Lower lobe of right lung (tissue), 2 donors: ENCODE measurements around the gene MAL. TPM values are rescaled to one million over a fixed set of nuclear protein-coding genes. Genes with fewer than 3 reads are reported as not detected.

Source experiments
- ATAC-seq, 2 donors: fragments of 200-7000 bp; cut with Tn5 transposase; one replicate each; pipeline ENCODE4 v1.9.1; 2020 to 2022; ENCODE audit warnings: mild to moderate bottlenecking in 2 of 2, moderate library complexity in 2 of 2
- DNase-seq: peaks from one replicate; pipeline ENCODE4 v3.0.0-alpha.2; 2020
- H3K27ac ChIP-seq: fragments of 200-600 bp; one replicate; pipeline ENCODE4 v1.8.0; 2022
- H3K27me3 ChIP-seq: fragments of 200-600 bp; one replicate; pipeline ENCODE4 v1.8.0; 2022; ENCODE audit warnings: low read depth
- H3K36me3 ChIP-seq: fragments of 200-600 bp; one replicate; pipeline ENCODE4 v1.8.0; 2022; ENCODE audit warnings: mild to moderate bottlenecking
- H3K4me1 ChIP-seq: fragments of 200-600 bp; one replicate; pipeline ENCODE4 v1.8.0; 2022
- H3K4me3 ChIP-seq: fragments of 200-600 bp; one replicate; pipeline ENCODE4 v1.8.0; 2022; ENCODE audit warnings: mild to moderate bottlenecking
- H3K9me3 ChIP-seq: fragments of 200-600 bp; one replicate; pipeline ENCODE4 v1.8.0; 2022
- intact Hi-C: fragments of 100-400 bp; cut with DNase I; formaldehyde crosslinking; loops from one replicate; pipeline ENCODE4 v1.11.0; 2022
- total RNA-seq: library from RNA; stranded (reverse); fragmentation: NEBNext Ultra II Directional; extraction: Animal tissue kit (Norgen Biotek cat#: 25700); gene quantifications from one replicate; pipeline ENCODE4 v1.2.1, GENCODE V29; 2021
- TF ChIP-seq, protein P1 (sequence below): fragments of 200-600 bp; IDR thresholded peaks from one replicate; pipeline ENCODE4 v1.8.0; 2022; ENCODE audit warnings: antibody characterized with exemption, mild to moderate bottlenecking
- donor health status: DM: no; HTN: yes; CAD: no; lungs with severe emphysema.

MAL gene
- total RNA-seq, 1 donor from 2014 or later = 13.4 TPM

DNA sequence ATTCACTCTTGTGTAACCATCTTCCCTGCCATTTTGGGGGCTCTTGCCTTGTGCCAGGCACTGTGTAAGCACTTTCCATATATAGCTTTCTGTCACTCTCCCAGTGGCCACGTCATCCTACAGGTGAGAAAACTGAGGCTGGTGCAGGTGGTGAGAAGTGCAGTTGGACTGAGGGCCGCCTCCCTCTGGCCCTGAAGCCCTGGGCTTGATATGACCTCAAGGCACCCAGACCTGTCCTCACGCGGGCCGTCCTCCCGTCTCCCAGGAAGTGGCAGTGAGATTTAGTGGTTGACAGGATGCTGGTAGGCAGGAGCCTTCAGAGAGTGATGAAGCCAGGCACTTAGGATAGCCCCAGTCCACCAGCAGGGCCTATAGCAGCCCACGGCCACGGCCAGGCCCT, 30.5 kb downstream of the MAL start:
- ATAC-seq = no peak
- H3K9me3 ChIP-seq = no peaks in the 10 kb centered on the region
- no peak overlapping the region for H3K27ac ChIP-seq
- H3K4me1 ChIP-seq = no peaks in the 10 kb centered on the region
- TF ChIP-seq, protein P1, sequence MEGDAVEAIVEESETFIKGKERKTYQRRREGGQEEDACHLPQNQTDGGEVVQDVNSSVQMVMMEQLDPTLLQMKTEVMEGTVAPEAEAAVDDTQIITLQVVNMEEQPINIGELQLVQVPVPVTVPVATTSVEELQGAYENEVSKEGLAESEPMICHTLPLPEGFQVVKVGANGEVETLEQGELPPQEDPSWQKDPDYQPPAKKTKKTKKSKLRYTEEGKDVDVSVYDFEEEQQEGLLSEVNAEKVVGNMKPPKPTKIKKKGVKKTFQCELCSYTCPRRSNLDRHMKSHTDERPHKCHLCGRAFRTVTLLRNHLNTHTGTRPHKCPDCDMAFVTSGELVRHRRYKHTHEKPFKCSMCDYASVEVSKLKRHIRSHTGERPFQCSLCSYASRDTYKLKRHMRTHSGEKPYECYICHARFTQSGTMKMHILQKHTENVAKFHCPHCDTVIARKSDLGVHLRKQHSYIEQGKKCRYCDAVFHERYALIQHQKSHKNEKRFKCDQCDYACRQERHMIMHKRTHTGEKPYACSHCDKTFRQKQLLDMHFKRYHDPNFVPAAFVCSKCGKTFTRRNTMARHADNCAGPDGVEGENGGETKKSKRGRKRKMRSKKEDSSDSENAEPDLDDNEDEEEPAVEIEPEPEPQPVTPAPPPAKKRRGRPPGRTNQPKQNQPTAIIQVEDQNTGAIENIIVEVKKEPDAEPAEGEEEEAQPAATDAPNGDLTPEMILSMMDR = no peak
- DNase-seq = no peak
- H3K4me3 ChIP-seq = no peak overlapping the region
- intact Hi-C loops = no loop called here
- no peaks in the 10 kb centered on the region for H3K27me3 ChIP-seq
- H3K36me3 ChIP-seq = no peaks in the 10 kb centered on the region

GRCh38 chr2:95056461-95057459, 31.3 kb downstream of the MAL start:
- Histone ChIP-seq H3K27ac (no peak overlapping the region), H3K27me3 (no peaks in the 10 kb centered on the region)
- intact Hi-C loops = no loop called here

DNA sequence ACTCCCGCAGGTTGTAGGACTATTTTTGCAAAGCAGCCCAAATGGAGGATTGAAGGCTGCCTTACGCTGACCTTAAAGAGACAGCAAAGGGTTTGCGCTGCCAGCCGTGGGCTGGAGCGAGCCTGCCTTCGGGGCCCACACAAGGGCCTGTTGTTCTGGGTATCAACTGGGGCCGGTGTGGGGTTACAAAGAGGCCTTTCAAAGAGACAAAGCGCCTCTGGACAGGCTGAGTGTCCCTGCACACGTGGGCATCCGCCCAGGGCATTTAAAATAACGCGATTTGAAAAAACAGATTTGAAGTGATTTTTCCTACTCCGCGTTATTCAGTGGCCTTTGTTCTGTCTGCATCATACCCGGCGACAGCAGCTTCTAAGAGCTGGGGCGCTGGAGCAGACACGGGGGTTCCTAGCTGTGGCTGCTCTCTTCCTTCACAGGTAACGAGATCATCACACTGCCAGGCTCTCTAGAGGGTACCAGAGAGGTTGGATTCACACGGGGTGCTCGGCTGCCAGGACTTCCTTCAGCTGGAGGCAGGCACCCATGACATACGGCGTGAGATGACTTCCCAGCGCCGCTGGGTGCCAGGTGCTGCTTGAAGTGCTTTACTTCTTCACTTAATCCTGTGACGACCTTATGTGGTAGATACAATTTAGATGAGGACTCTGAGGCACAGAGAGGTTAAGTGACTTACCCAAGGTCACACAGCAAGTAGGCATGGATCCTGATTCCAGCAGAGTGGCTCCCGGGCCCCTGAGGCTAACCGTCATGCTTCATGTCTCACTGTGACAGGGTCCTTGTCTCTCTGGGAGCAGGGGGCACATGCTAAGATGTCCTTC, 32.2 kb downstream of the MAL start:
- TF ChIP-seq, protein P1 = no peak
- DNase-seq (no peak), ATAC-seq (no peak)
- Histone ChIP-seq H3K4me3 (no peak overlapping the region), H3K27me3 (no peaks in the 10 kb centered on the region), H3K9me3 (no peaks in the 10 kb centered on the region), H3K36me3 (no peaks in the 10 kb centered on the region), H3K27ac (no peak overlapping the region), H3K4me1 (no peaks in the 10 kb centered on the region)
- intact Hi-C loops = no loop called here

More at GRCh38 chr2:95056461-95057459, 31.3 kb downstream of the MAL start:
- TF ChIP-seq, protein P1 = no peak
- H3K4me1 ChIP-seq = no peaks in the 10 kb centered on the region
- no peak overlapping the region for H3K4me3 ChIP-seq
- DNase-seq (no peak), ATAC-seq (no peak)
- H3K9me3 ChIP-seq = no peaks in the 10 kb centered on the region
- no peaks in the 10 kb centered on the region for H3K36me3 ChIP-seq

DNA sequence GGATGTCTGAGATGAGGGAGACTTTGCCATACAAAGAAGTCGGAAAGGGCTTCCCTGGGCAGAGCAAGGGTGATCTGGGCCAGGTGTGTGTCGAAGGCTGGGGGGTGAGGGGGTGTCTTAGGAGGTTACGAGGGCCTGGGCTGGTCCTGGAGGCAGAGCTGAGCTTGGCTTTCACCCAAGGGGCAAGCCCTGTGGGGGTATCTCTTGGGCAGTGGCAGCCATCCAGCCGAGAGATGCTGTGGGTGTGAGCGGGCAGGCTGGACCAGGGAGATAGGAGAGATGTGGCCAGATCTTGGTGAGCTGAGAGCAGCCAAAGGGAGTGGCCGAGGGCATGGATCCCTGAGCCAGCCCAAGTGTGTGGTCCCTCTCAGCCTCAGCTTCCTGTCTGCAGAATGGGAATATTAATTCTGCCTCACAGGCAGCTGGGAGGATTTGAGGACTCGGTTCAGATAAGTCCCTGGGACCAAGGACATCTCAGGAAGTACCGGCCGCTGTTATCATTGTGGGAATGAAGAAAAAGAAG, 33.0 kb downstream of the MAL start:
- intact Hi-C loops = no loop called here
- DNase-seq (no peak), ATAC-seq (no peak)
- Histone ChIP-seq H3K4me3 (no peak overlapping the region), H3K36me3 (no peaks in the 10 kb centered on the region), H3K27ac (no peak overlapping the region), H3K9me3 (no peaks in the 10 kb centered on the region), H3K27me3 (no peaks in the 10 kb centered on the region), H3K4me1 (no peaks in the 10 kb centered on the region)
- TF ChIP-seq, protein P1 = no peak

- intact Hi-C loops = no loop called here
- no peak overlapping the region for H3K4me3 ChIP-seq
- DNase-seq (no peak), ATAC-seq (no peak)
- H3K4me1 ChIP-seq = no peaks in the 10 kb centered on the region
- no peaks in the 10 kb centered on the region for H3K9me3 ChIP-seq
- no peaks in the 10 kb centered on the region for H3K36me3 ChIP-seq
- no peaks in the 10 kb centered on the region for H3K27me3 ChIP-seq
- H3K27ac ChIP-seq = no peak overlapping the region
- TF ChIP-seq, protein P1 = no peak
Measured at GRCh38 chr2:95058989-95059641, 33.6 kb downstream of the MAL start.
